Measurements from ENCODE around the gene BCL2.

Gene BCL2

DNA sequence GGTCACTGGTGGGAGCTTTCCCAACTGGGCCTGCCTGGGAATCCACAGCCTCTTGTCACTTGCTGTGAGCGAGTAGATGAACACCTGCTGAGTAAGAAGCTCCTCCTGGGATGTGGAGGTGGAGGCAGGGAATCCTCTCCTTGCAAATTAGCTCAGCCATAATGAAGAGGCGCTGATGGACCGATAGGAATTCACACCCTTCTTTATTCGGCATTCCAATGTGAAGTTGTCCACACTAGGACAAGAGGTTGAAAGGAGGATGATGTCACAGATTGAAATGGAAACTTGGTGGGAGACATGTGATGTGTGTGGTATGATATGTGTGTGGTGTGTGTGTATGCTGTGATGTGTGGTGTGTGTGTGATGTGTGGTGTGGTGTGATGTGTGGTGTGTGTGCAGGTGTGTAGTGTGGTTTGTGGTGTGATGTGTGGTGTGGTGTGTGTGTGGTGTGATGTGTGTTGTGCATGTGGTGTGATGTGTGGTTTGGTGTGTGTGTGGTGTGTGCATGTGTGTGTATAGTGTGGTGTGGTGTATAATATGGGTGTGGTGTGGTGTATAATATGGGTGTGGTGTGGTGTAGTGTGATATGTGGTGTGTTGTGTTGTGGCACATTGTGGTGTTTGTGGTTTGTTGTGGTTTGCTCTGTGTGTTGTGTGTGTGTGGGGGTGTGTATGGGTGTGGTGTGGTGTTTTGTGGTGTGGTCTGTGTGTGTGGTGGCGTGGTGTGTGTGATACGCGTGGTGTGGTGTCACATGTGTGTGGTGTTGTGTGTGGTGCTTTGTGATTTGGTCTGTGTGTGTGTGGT lies 216.4 kb downstream of the BCL2 start:
- FAIRE-seq: no peak

DNA sequence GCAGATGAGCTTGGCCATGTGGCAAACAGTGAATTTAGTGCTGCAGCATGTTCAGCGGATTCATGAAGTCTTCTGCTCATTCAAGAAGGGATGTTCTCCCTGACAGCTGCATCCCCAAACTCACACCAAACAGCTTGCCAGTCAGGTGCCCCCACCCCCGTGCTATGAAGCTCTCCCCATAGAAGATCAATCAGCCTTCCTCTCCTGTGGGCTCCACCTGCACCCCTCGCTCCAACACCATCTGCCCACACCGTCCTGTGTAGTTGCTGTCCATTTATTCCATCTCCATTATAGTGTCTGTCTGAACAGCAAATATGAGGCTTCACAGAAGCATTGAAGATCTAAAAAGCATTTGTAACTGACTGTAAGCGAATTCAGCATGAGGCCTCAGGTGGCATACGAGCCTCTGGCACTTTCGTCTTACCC lies 218.9 kb downstream of the BCL2 start:
- no peak for FAIRE-seq

DNA sequence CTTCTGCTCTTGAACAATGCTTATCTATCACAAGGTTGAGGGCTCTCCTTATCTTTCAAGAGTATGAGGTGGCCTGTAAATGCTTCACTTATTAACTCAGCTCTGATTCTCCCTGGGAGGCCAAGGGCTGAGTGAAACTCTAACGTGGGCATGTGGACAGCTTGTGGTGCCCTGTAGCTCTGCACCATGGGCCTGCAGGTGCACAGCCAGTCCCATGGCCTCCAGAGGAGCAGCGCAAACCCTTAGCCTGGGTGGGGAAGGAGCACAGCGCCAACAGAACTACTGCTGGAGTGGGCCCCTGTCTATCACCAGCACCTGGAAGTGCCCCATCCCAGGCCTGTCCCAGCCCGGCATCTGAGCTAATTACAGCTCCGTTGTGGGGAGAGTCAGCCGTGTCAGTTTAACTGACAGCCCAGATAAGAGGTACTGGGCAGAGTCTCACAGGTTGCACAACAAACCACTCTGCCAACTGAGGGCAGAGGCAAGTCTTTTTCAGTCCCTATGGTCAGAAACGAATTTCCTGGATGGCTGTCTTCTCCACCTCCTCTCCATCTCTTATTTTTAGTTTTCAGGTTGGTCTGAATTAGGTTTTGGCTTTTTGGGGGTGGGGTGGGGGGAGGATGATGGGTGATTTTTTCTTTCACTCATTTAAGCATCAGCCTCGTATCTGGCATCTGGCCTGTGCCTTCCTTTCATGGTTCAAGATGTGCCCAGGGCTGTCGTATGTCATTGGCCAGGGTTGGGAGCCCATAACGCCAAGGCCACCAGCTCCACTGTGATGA lies 219.5 kb downstream of the BCL2 start:
- no peak for FAIRE-seq

DNA sequence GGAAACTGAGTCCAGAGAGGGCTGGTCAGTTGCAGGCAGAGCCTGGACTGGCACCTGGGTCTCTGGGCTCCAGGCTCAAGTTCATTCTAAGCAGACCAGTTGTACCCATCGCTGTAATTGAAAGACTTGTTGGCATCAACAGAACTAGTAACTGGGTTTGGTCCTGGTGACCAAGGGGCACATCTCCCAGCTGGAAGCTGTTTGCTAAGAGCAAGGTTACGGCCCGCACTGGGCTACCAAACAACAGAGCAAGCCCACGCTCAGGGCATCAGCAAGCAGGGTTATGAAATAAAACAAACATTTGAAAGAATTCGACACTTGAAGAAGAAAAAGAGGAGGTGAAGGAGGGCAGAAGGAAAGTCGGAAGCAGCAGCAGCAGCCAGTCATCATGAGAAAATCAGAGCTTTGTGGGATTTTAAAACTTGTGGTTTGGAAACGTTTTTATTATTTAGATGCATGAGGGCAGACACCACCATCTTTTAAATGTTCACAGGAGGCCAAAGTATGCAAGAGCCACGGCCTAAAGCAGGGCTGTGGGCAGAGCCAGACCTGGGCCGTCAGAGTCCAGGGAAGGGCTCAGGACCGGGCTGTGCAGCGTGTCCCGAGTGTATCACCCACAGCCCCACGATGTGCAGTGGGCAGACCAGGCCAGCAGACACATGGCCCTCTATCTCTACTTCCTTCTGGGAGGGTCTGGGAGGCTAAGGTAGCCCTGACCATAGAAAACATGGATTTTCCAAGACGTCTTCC lies 220.3 kb downstream of the BCL2 start:
- no peak for FAIRE-seq

DNA sequence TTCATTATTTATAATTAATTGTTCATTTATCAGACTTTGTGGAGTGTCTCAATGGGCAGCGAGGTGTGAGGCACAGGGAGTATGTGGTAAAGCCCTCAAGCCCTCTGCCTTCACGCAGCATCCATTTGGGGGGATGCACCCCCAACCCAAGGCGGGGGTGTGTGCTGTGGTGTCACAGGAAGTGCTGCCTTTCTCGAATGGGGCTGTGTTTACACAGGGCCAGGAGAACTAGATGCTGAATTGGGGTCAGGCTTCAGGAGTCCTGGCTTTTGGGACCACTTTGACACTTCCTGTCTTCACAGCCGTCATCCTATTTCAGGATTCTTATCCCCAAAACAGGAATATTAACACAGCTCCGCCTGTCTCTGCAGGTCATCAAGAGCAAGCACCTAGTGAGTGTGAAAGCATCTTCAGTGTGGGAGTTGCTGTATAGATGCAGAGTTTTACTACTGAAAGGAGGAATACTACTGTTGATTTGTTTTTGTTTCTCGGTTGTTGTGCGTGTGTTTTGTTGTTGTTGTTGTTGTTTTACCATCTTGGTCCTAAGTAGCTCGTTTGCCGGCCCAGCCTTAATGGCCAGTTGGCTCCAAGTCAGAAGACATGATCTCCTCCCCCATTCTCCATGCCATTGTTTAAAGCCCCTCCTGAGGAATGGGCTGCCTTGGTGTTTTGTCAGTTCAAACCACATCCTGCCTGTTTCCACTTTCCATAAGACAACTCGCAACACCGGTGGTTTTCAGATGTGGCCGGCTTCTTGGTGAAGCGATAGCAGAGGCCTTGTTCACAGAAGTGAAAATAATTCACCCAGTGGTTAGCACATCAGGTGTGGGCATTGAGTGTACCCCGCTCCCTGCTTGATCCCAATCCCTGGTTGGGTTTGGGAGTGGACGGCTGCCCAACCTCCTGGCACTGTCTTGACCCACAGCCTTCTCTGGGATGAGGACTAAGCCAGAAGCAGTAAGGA lies 221.3 kb downstream of the BCL2 start:
- FAIRE-seq: no peak

DNA sequence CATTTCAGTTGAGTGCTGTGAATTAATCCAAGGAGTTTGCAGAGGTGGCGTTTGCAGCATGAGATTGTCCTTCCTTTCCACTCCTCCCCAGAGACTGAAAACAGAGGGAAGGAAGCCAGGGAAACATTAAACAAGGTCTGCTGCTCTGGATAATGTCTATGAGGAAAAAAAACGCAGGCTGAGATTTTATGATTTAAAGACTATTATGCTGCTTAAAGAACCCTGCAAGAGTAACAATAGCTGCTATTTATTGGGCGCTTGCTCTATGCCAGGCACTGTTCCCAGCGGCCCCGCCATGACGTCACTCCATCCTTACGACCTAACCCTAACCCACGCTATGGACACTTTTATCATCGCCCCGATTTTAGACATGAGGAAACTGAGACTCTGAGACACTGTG lies 222.4 kb downstream of the BCL2 start:
- FAIRE-seq: no peak

DNA sequence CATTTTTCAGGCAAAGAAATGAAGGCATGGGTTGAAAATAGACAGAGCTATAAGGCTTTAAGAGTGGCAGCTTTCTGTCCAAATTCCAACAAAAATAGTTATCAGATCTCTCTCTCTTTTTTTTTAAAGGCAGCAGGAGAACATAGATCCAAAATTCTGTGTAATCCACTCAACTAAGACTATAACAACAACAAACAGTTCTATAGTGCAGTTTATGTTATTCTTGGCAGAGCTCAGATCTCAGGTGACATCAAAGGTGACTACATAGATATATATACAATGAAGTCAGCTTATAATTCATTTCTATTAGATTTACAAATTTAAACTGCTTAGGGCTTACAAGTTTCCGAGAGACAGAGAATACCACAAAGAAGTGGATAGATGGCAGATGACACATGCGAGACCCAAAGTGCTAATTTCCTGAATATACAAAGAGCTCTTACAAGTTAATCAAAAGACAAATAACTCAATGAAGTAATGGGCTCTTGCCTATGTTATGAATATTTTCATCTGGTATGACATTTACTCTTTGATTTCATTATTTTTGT lies 223.2 kb downstream of the BCL2 start:
- FAIRE-seq: no peak

DNA sequence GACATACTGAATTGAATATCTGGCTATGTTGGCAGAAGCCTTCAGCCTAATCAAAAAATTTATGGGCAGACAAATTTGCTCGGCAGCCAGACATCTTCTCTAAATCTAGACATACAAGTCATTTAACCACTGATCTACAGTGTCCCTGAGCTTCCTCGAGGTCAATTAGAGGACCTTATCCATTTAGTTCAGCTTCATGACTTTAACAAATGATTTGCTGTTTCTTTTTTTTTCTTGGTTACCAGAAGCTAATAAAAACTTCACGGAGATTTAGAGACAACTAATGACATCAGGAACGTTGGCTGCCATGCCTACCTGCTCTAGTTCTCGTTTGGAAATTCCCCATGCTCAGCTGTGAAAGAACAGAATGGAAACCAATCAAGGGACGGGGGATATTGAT lies 223.8 kb downstream of the BCL2 start:
- no peak for FAIRE-seq

DNA sequence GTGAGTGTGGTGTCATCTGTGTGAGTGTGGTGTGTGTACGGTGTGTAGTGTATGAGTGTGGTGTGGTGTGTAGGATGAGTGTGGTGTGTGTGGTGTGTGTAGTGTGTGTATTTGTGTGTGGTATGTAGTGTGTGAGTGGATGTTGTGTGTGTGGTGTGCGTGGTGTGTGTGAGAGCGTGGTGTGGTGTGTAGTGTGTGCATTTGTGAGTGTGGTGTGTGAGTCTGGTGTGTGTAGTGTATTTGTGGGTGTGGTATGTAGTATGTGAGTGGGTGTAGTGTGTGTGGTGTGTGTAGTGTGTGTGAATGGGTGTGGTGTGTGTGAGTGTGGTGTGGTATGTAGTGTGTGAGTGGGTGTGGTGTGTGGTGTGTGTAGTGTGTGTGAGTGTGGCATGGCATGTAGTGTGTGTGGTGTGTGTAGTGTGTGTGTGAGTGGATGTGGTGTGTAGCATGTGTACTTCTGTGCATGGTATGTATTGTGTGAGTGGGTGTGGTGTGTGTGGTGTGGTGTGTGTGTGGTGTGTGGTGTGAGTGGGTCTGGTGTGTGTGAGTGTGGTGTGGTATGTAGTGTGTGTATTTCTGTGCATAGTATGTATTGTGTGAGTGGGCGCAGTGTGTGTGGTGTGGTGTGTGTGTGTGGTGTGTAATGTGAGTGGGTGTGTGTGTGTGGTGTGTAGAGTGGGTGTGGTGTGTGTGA lies 227.8 kb downstream of the BCL2 start:
- no peak for FAIRE-seq

DNA sequence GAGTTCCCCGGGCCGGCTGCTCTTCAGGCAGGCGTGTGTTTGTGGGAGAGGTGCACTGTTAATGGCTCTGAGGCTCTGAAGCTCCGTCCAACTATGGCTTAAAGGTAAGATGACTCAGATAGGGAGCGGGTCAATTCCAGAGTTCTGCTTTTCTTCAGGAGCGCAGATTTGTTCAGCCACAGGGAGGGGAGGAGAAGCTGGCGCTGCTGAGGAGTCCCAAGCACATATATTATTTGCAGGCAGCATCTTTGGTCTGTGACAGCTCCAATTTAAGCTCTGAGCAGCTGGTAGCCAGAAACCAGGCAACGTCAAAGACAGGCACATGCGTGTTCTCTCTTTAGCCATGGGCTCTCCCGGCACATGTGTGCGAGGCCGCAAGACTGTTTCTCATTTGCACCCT lies 229.2 kb downstream of the BCL2 start:
- FAIRE-seq: no peak

DNA sequence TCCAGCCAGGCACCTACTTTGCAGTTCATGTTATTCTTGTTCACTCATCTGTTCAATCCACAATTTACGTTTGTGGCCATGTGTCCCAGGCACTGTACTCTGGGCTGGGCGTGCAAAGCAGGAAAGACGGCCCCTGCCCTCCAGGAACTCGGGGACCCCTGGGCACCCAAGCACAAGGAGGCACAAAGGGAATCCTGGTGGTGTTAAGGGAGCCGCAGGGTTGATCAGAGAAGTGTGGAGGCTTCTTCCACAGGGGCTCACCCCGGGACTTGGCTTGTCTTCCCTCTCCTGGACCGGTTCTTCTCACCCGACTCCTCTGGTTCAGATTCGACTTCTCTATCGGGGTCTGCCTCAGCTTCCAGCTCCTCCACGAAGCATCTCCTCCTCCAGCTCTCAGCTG lies 230.5 kb downstream of the BCL2 start:
- no peak for FAIRE-seq

DNA sequence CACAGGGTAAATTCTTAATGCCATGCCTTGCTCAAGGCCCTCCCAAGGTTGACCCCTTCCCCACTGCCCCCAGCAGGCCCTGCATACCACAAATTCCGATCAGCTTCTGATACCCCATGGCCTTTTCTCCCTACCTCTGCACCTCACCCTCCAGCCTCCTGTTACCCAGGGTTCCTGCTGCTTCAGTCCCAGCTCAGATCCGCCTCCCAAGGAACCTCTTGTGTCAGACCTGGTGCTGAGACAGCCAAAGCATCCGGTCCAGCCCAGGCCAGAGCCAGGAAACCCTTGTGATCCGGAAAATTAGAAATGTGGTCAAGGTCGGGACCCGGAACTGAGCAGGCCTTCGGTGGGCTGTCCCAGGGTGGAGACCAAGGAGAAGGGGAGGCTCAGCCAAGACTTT lies 231.3 kb downstream of the BCL2 start:
- FAIRE-seq: no peak

DNA sequence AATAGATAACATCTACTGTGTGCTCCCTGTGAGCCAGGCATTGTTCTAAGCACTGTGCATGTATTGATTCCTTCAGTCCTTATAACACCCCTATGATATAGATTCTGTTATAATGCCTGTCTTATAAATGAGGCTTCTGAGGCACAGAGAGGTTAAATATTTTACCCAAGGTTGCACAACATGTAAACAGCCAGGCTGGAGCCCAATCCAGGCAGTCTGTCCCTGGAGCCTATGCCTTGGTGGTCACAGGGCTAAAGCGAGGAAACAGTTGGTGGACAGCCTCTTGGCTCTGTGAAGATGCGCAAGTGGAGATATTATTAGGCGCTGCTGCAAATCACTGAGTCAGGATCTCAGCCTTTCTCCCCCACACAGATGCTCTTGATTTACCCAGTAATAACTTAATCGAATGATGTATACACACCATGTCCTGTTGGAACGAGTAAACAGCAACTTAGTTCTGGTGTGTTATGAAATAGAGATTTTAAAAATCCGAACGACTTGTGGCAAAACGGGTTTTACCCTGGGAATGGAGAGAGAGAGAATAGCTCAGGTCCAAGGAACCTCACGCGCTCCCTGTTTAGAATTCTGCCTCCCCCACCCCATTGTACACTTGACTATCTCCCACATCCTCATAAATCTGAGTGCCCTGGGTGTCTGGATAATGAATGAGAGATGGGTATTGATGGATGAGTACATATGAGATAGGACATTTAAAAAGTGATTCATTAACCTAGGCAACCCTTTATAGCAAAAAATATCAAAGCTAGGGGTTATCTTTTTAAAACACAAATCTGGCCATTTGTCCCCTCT lies 231.9 kb downstream of the BCL2 start:
- no peak for FAIRE-seq

DNA sequence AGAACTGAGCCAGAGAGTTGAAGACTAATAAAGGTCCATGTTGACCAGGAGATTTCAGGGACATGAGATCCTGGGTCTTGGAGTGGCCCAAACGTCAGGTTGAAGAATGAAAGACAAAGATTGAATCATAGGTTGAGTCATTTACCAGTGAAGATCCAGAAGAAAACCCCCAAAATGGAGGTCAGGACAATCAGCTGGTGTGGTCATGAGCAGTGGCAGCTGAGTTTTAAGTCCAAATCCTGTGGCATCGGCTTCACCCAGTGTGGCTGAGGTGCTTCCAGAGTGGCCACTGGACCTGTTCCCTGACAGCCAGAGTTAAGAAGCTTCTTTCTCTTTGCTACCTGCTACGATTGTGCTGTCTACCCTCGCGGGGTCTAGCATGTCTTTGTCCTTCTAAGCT lies 234.0 kb downstream of the BCL2 start:
- no peak for FAIRE-seq

DNA sequence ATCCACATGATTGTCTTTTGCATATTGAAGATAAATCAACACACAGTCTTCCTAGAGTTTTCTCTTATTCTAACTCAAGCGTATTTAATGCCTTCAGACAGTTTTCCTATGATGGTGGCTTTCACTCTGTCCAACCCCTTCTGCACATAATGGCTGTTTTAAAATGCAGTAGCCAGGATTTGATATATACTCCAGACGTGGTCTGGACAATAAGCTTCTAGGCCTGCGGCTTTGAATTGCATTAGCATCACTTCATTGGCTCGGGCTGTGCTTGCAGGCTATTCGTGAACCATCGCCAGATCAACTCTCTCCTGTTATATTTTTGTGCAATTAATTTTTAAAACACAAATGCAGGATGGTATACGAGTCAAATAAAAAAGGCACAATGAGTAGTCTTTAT lies 235.3 kb downstream of the BCL2 start:
- FAIRE-seq: no peak

DNA sequence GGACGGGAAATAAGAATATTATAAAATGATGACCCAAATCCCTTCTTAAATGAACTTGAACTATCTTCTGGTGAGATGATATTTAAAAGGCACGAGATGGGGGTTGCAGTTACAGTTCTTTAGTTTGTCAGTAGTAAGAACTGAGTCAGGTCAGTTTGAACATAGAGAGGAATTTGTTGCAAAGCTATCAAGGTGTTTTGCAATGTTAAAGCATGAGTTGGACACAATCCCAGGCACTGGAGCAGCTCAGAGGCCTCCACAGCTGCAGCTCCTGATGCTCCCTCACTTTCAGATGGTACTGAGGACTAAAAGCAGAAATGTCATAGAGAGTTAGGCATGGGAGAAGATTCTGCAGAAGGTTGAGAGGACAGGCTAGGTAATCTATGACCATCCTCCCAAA lies 236.0 kb downstream of the BCL2 start:
- FAIRE-seq: no peak

DNA sequence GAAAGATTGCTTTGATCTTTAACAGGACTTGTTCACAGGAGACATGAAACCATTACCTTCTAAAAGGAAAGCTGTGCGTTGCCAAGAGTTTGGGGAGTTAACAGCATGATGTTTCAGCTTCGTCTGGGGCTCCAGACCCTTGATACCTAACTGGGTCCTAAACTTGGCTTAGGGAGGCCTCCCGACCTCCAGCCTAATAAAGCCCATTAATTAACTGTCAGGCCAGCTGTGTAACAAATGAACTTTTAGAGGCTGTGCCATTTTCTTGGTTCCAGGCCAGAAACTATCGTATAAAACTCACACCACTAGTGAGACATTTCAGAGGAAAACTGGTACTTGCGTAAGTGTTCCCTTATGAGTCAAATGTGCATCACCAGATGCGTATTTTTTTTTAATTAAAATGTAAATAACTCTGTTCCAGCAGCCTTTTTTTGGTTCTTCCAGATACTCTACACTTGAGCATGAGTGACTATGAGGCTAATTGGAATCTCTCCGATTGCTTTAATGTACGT lies 236.5 kb downstream of the BCL2 start:
- no peak for FAIRE-seq

DNA sequence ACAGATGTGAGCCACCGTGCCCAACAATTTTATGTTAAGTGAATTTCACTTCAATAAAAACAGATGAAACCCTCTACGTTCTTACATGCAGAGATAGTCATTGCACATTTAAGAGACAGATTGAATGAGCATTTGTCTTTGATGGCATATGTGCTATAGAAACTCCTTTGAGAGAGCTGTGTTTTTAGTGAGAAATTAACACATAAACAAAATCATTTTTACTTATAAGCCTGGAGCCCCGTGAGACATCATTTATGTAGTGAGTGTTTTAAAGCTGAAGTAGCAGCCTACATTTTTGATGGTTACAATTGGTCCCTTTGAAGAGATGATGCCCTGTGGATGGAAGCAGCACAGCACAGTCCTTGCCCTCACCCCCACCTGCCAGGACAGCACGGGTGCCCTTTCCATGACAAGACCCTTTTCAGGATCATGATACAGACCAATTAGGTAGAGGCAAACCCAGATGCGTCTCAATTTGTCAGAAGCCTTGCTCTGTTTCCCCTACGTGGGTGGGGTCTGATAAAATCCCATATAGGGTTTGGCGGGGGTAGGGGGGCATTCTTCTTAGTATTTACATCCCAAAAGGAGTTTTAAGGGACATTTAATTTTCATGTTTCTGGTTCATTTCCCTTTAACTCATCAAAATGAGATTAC lies 237.1 kb downstream of the BCL2 start:
- no peak for FAIRE-seq

DNA sequence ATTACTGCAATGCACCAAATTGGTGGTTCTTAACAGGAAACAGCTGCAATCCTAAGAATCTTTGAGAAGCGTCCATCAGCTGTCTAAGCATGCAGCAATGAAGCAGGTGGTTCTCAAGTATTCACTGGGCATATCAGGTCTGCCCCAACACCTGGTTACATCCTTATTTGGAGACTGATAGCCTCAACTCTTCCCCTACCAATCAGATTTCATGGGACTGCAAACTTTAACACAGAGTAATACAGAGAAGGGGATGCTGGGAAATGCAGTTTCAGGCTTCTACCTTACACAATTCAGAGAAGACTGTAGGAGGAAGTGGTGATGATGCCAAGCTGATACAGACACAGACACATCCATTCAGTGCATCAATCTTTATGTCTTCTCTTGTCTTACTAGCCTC lies 240.5 kb downstream of the BCL2 start:
- no peak for FAIRE-seq

DNA sequence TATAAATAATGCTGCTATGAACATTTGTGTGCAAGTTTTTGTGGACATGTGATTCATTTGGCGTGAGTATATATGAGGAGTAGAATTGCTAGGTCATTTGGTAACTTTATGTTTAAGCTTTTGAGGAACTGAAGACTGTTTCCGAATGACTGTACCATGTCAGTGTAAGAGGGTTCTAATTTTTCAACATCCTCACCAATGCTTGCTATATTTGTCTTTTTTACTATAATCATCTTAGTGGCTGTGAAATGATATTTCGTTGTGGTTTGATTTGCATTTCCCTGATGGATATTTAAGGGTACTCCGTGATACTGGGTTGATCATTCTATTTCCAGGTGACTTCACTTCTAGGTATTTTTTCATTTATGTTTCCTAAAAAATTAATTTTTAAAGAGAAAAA lies 241.1 kb downstream of the BCL2 start:
- no peak for FAIRE-seq

All from TTC549 (cell line).